GM20431 (cell line): ENCODE results near the gene RPS5.
"Not testable (repeated sequence)": the region's sequence is repeated elsewhere in the genome, so short reads cannot be mapped to it uniquely, and the experiment has no call there.

Experiments used
- in situ Hi-C: fragments of 300-500 bp; cut with MseI, MboI; formaldehyde crosslinking; loops from one replicate; pipeline ENCODE4 v1.15.0; 2020; ENCODE audit warnings: low sequenced_read_pairs; ENCODE audit not compliant: unreplicated experiment

The RPS5 gene

DNA sequence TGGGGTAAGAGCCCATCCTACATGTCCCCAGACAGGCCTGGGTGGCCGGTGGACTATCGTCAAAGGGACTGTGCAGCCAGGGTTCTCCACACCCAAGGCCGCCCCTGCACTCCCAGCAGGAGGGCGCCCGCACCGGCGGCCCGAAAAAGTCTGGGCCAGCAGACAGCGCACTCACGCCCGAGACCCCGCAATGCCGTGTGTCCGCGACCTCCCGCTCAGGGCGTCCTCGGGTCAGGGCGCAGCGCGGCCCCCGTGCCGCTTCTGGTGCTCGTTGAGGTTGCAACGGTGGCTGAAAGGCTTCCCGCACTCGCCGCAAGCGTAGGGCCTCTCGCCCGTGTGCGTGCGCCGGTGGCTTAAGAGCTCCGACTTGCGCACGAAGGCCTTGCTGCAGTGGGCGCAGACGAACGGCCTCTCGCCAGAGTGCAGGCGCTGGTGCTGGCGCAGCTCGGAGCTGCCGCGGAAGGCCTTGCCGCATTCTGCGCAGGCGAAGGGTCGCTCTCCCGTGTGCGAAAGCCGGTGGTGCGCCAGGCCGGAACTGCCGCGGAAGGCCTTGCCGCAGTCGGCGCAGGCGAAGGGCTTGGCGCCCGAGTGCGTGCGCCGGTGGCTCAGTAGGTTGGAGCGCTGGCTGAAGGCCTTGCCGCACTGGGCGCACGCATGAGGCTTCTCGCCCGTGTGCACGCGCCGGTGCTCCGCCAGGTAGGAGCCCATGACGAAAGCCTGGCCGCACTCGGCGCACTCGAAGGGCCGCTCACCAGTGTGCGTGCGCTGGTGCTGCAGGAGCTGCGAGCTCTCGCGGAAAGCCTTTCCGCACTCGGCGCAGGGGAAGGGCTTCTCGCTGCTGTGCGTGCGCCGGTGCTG is 30.9 kb upstream of the RPS5 start:
- in situ Hi-C loops: no loop called here

DNA sequence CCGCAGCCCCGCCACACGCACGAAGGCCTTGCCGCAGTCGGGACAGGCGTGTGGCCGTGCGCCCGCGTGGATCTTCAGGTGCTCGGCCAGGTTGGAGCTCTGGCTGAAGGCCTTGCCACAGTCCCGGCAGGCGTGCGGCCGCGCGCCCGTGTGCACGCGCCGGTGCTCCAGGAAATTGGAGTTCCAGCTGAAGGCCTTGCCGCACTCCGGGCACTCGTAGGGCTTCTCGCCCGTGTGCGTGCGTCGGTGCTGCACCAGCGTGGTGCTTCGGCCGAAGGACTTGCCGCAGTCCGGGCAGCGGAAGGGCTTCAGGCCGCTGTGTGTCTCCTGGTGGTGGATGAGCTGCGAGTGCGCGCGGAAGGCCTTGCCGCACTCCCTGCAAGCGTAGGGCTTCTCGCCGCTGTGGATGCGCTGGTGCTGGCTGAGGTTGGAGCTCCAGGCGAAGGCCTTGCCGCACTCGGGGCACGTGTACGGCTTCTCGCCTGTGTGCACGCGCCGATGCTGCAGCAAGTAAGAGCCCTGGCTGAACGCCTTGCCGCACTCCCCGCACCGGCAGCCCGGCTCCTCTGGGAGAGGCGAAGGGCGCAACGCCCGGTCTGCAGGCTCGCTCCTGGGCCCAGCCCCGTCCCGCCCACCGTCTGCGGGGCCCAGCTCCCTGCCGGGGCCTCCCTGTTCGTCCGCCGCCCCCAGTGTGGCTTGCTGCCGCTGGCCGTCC is 30.1 kb upstream of the RPS5 start:
- in situ Hi-C loops: no loop called here

DNA sequence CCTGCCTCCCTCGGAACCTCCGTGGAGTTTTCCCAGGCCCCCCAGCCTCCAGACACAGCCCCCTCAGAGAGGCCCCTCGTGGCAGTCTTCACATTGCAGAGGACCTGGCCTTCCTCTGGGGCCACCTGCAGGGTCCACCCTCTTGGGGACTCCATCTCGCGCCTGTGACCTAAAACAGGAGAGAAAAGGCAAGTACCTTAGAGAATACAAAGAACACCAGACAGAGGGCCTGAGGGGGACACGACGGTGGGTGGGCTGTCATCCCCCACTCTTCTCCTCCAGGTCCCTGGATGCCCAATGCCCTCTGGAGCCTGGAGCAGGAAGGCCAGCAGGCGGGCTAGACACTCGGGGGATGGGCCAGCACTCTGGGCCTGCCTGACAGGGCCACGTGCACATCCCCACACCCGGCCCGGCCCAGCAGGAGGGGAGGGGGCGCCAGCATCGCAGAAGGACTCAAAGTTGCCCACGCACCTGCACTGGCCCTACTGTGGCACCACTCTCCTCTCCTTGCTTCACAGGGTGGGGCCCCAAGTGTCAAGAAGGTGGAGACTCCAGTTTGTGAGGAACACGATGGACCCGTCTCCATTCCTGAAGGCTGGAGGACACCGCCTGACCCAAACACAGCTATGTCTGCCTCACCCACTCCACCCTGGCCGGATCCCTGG is 29.5 kb upstream of the RPS5 start:
- in situ Hi-C loops: no loop called here

DNA sequence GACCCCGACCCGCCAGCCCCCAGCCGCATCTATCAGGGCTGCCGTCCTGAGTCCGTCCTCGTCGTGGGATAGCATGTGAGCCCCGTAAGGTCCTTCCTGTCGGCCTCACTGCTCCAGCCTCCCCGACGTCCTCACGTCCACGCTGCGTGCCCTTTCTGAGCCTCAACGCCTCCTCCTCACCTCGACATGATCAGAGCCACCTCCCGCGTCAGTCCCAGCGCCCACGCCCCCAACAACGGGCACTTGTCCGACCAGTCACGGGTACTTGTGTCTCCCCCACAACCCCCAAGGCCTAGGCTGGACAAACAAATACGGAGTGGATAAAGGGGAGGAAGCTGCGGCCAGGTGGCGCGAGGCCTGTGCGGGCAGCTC is 25.2 kb upstream of the RPS5 start:
- in situ Hi-C loops: no loop called here

DNA sequence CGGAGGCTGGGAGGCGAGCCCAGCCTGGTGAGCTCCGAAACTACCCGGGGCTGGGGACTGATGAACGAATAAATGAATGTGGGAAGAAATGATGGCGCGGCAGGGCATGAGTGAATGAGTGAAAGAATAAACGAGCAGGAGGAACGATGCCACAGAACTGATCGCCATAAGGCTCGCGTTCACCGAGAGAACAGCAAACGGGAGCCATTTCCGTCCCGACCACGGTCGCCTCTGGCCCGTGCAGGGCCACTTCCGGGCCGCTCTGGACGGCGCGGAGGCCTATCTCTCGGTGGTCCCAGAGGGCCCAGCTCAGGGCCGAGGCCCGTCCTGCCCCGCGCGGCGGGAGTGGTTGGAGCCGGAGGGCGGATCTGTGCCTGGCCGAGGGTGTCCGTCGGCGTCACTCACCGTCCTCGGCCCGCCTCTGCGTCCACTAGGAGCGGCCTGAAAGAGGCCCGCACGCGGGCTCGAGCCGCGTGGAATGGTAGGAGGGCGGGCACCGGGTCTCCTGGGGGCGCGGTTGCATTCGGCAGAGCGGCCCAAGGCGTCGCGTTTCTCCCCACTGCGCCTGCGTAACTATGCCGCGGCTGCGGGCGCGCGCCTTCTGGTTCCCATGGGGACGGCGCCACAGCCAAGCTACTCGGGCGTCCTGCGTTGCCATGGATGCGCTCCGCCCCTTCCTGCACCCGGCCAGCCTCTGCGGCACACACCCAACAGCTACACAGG is 24.6 kb upstream of the RPS5 start, which contains the start of gene ZNF497:
ZNF497 (minus strand) TSS at position 480 of the 723 bp plus-strand sequence. CDS start 5,116 bp downstream, outside the sequence.
- in situ Hi-C loops: no loop called here

DNA sequence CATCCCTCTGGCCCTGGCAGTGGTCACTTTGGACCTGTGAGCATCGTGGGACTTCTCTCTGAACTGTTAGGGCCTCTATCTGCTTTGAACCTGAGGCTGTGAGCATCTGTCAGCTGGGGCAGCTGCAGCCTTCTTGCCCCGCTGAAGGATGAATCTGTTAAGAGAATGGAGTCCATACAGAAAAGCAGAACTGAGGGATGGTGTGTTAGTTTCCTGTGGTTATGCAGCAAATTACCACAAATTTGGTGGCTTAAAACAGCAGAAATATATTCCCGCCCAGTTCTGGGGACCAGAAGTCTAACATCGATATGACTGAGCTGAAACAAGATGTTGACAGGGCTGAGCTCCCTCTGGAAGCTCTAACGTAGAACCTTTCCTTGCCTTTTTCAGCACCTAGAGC is 22.9 kb upstream of the RPS5 start:
- in situ Hi-C loops: no loop called here

DNA sequence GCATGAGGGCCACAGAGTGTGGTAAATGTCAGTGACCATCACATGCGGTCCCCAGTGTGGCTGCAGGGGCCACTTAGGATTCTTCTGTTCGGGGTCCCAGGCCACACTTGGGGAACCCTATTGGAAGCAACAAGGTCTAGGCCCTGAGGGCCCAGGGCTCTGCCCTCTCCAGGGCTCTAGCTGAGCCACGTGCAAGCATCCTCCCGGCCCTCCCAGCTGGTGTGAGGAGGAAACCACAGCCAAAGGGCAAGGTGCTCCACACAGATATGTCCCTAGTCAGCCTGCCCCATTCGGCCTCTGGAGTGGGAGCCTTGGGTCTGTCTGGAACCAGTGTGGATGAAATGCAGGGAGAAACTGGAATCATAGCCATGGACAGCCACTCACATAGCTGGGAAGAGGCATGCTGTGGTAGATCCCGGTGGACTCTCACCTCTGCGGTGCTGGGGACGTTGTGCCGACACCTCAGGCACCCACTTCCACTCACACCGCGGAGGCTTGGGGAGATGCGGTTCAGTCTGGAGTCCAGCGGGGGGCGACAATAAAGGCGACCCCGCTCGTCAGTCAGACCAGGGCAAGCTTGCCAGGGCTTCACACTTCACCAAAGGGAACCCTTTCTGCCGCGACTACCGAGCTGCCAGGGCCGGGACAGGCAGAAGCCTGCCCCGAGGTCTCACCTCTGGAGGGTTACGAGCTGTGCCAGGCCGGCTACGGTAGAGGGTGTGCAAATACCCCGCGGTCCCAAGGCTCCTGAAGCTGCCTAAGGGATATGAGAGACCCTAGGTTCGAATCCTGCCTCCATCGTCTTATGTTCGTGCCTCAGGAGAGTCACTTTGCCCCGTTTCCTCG is 20.3 kb upstream of the RPS5 start:
- in situ Hi-C loops: no loop called here

DNA sequence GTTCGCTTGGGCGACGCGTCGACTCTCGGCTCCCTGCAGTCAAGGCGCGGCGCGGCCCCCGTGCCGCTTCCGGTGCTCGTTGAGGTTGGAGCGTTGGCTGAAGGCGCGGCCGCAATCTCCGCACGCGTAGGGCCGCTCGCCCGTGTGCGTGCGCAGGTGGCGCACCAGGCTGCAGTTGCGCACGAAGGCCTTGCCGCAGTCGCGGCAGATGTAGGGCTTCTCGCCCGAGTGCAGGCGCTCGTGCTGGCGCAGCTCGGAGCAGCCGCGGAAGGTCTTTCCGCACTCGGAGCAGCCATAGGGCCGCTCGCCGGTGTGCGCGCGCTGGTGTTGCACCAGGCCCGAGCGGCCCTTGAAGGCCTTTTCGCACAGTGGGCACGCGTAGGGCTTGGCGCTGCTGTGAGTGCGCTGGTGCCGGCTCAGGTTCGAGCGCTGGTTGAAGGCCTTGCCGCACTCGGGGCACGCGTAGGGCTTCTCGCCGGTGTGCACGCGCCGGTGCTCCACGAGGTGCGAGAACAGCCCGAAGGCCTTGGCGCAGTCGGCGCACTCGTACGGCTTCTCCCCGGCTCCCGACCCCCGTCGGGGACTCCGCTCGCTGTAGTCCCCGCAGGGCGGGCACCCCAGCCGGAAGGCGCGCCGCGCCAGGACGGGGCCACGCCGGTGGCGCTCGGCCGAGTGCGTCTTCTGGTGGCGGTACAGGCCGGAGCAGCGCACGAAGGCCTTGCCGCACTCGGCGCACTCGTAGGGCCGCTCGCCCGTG is 19.2 kb upstream of the RPS5 start:
- in situ Hi-C loops: no loop called here

DNA sequence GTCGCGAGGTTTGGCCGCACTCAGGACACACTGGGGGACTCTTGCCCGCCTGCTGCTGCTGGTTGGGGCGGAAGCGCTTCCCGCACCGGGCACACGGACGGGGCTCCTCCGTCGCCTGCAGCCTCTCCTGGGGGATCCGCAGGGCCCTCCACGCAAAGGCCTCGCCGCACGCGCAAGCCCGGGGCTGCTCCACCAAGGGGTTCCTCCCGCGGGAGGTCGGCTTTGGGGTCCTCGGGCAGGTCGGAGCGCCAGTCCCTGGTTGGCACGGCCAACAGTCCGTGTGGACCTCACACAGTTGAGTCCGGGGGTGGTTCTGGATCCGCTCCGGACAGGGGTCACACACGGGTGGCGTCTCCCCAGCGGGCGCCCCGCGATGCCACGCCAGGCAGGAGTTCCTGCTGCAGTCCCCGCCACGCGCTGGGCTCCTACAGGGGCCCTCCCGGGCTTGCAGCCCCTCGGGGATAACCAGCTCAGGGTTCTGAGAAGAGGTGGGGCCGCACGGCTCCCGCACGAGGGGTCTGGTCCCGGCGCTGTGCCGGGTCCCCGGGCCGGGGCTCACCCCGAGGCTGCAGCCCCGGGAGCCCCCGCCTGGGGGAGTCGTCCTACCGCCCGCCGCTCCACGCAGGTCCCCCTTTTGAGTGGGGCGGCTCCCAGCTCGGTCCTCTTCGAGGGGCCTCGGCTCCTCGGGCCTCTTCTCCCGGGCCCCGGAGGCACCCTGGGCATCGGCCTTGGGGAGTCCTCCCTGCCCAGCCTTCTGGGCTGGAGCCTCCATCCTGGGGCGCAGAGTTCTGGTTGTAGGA is 18.3 kb upstream of the RPS5 start:
- in situ Hi-C loops: no loop called here

DNA sequence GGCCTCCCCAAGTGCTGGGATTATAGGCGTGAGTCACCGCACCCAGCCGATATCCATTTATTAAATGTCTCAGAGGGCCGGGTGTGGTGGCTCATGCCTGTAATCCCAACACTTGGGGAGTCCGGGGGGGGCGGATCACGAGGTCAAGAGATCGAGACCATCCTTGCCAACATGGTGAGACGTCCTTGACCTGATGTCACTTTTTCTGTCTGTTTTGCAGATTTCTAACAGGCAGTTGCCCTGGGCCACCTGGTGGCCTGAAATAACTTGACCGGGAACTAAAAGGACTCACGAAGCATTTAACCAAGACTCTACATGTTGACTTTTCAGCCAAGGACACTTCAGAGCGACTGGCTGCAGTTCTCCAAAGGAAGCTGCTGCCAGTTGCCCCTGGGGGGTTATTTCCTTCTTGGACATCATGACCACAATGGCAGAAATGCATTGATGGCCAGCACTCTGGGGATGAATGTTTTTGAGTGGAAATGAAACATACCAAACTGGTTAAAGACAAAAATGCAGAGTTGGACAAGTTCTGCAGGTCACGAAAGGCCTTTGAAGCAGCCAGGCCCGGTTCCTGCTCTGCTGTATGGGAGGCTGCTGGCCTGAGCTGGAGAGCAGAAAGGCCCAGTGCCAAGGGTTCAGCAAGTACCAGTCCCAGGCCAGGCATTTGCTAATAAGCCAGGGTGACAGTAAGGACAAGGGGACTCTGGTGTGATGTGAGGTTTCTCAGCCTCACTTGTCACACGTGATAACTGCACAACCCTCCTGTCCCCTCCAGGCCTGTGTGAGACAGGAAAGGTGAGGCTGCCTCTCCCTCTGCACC is 14.5 kb upstream of the RPS5 start:
- in situ Hi-C loops: no loop called here

DNA sequence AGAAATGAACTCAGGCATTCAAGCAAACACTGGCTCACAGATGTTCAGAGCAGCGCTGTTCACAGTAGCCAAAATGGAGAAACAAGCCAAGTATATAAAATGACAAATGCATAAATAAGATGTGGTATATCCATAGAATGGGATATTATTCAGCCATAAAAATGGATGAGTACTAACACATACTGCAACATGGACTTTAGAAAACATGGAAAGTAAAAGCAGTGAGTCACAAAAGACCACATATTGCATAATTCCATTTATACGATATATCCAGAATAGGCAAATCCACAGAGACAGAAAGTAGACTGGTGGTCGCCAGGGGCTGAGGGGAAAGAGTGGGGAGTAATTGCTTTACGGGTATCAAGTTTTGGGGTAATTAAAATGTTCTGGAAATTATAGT is 12.9 kb upstream of the RPS5 start:
- in situ Hi-C loops: no loop called here

DNA sequence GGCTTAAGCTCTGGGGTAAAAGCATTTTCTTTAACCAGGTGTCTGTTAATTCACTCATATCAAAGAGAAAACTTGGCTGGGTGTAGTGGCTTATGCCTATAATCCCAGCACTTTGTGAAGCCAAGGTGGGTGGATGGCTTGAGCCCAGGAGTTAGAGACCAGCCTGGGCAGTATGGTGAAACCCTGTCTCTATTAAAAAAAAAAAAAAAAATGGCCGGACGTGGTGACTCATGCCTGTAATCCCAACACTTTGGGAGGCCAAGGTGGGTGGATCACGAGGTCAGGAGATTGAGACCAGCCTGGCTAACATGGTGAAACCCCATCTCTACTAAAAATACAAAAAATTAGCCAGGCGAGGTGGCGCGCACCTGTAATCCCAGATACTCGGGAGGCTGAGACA is 10.3 kb upstream of the RPS5 start:
- in situ Hi-C loops: not testable (repeated sequence)

DNA sequence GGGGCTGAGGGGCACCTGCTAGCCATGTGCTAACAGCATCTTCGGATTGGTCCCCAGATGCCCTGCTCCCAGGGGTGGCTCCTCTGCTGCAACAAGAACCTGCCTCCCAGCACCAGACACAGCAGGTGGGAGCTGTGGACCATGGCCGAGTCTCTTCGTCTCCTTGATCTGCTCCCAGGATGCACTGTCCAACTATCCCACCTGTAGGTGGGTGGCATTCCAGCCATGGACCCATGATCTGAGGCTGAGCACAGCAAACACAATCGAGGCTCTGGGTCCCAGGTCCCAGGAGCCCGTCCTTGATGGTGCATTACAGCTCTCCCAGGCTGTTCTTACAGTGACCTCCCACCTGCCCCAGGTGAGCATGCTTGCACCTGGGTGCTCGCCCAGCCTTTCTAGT is 7.8 kb upstream of the RPS5 start:
- in situ Hi-C loops: no loop called here

DNA sequence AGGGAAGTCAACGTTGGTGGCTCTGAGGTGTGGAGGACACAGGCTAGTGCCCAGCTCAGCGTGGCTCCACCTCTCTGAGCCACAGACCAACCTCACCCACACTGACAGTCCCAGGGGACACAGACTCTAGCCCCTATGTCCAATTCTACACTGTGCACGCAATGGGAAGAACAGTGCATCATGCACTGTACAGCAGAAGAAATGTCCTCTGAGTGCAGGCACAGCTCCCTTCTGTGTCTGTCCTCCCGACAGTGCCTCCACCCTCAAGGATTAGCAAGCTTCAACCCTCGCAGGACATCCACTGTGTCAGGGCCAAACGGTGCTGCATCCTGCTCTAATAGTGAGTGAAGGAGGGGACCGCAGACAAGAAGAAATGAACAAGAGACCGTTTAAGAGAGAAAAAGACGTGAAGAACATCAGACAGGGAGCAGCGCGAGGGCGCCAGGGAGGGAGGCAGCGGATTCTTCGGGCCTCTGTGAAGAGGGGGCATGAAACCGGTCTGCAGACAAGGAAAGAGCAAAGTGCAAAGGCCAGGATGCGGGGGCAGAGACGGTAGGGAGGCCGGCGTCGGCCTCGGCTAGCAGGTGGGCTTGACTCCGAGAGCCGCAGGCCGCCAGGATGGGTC is 6.9 kb upstream of the RPS5 start:
- in situ Hi-C loops: no loop called here

DNA sequence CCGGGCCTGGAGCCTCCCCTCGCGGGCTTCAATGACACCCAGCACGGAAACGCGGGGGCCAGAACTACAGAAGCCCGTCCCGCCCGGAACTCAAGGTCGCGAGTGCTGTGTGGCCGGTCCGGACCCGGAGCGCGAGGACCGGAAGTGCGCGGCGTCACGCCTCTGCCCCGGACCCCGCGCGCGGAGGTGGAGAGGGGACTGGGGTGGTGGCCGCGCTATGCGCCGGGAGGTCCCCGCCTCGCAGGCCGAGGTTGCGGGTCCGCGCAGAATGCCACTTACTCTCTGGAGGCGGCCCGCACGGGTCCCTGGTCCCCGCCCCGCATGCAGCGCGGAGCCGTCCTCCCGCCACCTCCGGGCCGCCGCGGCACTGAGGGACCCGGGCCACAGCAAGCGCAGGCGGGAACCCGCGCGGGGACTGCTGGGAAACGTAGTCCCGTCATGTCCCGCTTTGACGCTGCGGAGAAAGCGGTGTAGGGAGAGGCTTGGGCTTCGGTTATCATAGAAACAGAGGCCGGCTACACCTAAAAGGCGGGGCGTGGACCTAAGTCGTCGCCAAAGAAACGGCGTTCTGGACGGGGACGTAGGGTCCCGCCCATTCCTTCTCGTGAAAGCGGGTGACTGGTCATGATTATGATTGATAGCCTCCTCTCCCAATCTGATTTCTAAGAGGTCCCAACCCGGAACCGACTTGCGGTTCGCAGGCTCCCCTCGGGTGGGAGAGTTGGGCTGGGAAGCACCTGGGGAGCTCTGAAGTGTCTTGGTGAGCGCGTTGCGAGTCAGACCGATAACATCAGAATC is 6.2 kb upstream of the RPS5 start, which contains the start of gene ZNF837:
ZNF837 (minus strand) TSS at position 369 of the 798 bp plus-strand sequence. CDS start 11,698 bp downstream, outside the sequence.
- in situ Hi-C loops: no loop called here
